WERI-Rb-1 (cell line): ENCODE data around the gene PRCP.

Experiments used
- DNase-seq: peaks from one replicate; pipeline ENCODE4 v3.0.0-alpha.2; 2020
- H3K27ac ChIP-seq: fragments of 250-450 bp; sonication (Bioruptor Pico); 2 replicates; pipeline ENCODE4 v1.5.1; 2020; ENCODE audit warnings: mild to moderate bottlenecking, moderate library complexity
- H3K27me3 ChIP-seq: fragments of 250-450 bp; sonication (Bioruptor Pico); 2 replicates; pipeline ENCODE4 v1.5.1; 2021; ENCODE audit warnings: mild to moderate bottlenecking, low read depth, moderate library complexity; ENCODE audit not compliant: insufficient read depth, severe bottlenecking
- H3K36me3 ChIP-seq: fragments of 250-450 bp; sonication (Bioruptor Pico); 2 replicates; pipeline ENCODE4 v1.5.1; 2020; ENCODE audit warnings: mild to moderate bottlenecking, moderate library complexity
- H3K4me3 ChIP-seq: 2 replicates; pipeline ENCODE4 v1.5.1; 2011; ENCODE audit warnings: low read depth, mild to moderate bottlenecking, control low read depth, low read length
- H3K9me3 ChIP-seq: fragments of 250-450 bp; sonication (Bioruptor Pico); 2 replicates; pipeline ENCODE4 v1.5.1; 2021; ENCODE audit warnings: mild to moderate bottlenecking, moderate library complexity; ENCODE audit not compliant: severe bottlenecking
- TF ChIP-seq, protein P1 (sequence below): IDR thresholded peaks from 2 replicates; pipeline ENCODE4 v1.5.1; 2011; ENCODE audit warnings: low read depth, mild to moderate bottlenecking, control low read depth, inconsistent platforms, low read length

PRCP gene

DNA sequence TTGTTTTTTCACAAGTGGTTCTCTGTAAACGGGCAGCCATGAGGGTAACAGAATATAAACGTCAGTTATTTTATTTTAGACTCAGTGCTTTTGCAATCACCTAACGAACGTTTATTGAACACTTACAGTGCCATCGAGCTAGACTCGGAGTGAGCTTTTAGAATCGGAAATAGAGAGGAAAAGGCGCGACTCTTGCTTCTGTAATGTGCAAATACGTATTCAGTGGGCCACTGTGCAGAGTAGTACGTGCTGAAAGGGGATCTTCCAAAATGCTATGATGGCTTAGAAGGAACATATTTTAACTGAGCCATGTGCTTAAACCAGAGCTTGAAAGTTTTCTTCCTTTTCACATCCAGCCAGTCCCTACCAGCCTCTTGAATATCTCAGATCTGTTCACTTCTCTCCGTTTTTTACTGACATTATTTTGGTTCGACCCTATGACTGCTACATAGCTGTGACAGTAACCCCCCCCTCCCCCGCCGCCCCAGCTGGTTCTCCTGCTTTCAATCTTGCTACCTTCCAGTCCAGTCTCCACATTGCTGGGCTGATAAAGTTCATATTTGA, 1.8 kb upstream of the PRCP start:
- H3K27me3 ChIP-seq = no peaks in the 10 kb centered on the region
- H3K27ac ChIP-seq = peak overlapping the region; percentile 56
- H3K9me3 ChIP-seq = no peaks in the 10 kb centered on the region
- H3K36me3 ChIP-seq = no peaks in the 10 kb centered on the region
- H3K4me3 ChIP-seq = peak overlapping the region; percentile 83
- TF ChIP-seq, protein P1, sequence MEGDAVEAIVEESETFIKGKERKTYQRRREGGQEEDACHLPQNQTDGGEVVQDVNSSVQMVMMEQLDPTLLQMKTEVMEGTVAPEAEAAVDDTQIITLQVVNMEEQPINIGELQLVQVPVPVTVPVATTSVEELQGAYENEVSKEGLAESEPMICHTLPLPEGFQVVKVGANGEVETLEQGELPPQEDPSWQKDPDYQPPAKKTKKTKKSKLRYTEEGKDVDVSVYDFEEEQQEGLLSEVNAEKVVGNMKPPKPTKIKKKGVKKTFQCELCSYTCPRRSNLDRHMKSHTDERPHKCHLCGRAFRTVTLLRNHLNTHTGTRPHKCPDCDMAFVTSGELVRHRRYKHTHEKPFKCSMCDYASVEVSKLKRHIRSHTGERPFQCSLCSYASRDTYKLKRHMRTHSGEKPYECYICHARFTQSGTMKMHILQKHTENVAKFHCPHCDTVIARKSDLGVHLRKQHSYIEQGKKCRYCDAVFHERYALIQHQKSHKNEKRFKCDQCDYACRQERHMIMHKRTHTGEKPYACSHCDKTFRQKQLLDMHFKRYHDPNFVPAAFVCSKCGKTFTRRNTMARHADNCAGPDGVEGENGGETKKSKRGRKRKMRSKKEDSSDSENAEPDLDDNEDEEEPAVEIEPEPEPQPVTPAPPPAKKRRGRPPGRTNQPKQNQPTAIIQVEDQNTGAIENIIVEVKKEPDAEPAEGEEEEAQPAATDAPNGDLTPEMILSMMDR = no peak
- no peak for DNase-seq

GRCh38 chr11:82901165-82901921, 1.1 kb upstream of the PRCP start, which contains the start of gene DDIAS:
TSS of gene DDIAS (plus strand) at chr11:82901736. CDS start at chr11:82914739, 13,003 bp downstream.
- TF ChIP-seq, protein P1 = no peak
- DNase-seq = peak; percentile 97
- H3K27me3 ChIP-seq = no peaks in the 10 kb centered on the region
- no peaks in the 10 kb centered on the region for H3K9me3 ChIP-seq
- no peaks in the 10 kb centered on the region for H3K36me3 ChIP-seq
- H3K4me3 ChIP-seq = peak within 1 kb of the TSS; percentile 83
- H3K27ac ChIP-seq = peak within 1 kb of the TSS; percentile 56

DNA sequence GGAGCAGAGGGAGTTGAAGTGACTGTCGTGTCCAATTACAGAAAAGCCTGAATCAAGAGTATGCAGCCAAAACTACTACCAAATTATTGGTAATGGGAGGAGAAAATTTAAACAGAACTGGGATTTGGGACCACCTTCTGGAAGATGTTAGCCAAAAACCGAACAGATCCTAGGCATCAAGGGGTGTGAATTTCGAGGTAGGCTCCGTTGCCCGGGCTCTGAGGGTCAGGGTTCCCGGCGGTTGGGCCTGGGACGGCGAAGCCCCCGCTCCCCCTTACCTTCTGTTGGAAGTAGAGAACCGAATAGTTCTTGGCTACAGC, 313 bp downstream of the PRCP start:
- TF ChIP-seq, protein P1 = no peak
- Histone ChIP-seq H3K27ac (peak overlapping the region; percentile 83), H3K27me3 (no peaks in the 10 kb centered on the region), H3K4me3 (peak overlapping the region; percentile 83), H3K9me3 (no peaks in the 10 kb centered on the region), H3K36me3 (no peaks in the 10 kb centered on the region)
- DNase-seq = no peak

DNA sequence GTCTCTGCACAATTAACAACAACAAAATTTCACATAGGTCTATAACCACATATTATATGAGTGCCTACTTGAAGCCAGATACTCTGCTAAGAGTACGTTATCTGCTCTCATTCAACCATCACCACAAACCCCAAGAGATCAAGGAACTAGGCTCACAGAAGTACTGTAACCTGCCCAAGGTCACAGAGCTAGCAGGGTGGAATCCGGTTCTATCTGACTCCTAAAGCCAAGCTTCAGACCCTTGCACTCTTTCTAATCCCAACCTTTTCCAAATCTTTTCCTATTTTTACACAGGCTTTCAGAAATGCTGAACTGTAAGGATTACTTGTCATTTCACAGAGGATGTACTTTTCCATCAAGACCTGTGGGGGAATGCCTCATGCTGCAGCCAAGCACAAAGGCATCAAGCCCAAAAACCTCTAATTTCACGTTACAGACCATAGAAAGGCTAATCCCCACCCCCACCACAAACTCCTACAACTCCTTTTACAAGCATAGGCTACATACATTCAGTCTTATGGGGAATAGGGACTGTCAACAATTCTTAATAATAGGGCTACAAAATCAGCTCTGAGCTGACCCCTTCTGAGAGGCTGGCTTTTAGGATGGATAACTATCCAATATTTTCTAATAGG, 927 bp downstream of the PRCP start:
- Histone ChIP-seq H3K4me3 (peak overlapping the region; percentile 83), H3K27me3 (no peaks in the 10 kb centered on the region), H3K9me3 (no peaks in the 10 kb centered on the region), H3K27ac (no peak overlapping the region), H3K36me3 (no peaks in the 10 kb centered on the region)
- no peak for DNase-seq
- TF ChIP-seq, protein P1 = no peak

- Histone ChIP-seq H3K9me3 (no peaks in the 10 kb centered on the region), H3K27me3 (no peaks in the 10 kb centered on the region), H3K27ac (no peak overlapping the region), H3K36me3 (no peaks in the 10 kb centered on the region), H3K4me3 (no peak overlapping the region)
- TF ChIP-seq, protein P1 = no peak
- no peak for DNase-seq
These were observed 2.0 kb downstream of the PRCP start for GRCh38 chr11:82898241-82898640.
